Fibroblast of the aortic adventitia (primary cell): ENCODE results near the gene BANF1. TPM values are rescaled to one million over a fixed set of nuclear protein-coding genes. Genes with fewer than 3 reads are reported as not detected.

Source experiments
- DNase-seq: peaks from one replicate; pipeline ENCODE4 v3.0.0-alpha.2; 2010; ENCODE audit warnings: low read depth
- H3K4me3 ChIP-seq: 2 replicates; pipeline ENCODE4 v1.5.1; 2011; ENCODE audit warnings: low read depth, mild to moderate bottlenecking, control low read depth, low read length, moderate library complexity
- total RNA-seq: library from RNA; depleted of rRNA; stranded (reverse); fragments of >200 nt; gene quantifications from 2 replicates; pipeline ENCODE4 v1.2.3, GENCODE V29; 2012; ENCODE audit warnings: low replicate concordance
- TF ChIP-seq, protein P1 (sequence below): IDR thresholded peaks from 2 replicates; pipeline ENCODE4 v1.5.1; 2011; ENCODE audit warnings: mild to moderate bottlenecking, low read length, control low read depth, inconsistent platforms; ENCODE audit not compliant: insufficient read depth

BANF1 gene
- total RNA-seq, 1 donor = 44.1 TPM

DNA sequence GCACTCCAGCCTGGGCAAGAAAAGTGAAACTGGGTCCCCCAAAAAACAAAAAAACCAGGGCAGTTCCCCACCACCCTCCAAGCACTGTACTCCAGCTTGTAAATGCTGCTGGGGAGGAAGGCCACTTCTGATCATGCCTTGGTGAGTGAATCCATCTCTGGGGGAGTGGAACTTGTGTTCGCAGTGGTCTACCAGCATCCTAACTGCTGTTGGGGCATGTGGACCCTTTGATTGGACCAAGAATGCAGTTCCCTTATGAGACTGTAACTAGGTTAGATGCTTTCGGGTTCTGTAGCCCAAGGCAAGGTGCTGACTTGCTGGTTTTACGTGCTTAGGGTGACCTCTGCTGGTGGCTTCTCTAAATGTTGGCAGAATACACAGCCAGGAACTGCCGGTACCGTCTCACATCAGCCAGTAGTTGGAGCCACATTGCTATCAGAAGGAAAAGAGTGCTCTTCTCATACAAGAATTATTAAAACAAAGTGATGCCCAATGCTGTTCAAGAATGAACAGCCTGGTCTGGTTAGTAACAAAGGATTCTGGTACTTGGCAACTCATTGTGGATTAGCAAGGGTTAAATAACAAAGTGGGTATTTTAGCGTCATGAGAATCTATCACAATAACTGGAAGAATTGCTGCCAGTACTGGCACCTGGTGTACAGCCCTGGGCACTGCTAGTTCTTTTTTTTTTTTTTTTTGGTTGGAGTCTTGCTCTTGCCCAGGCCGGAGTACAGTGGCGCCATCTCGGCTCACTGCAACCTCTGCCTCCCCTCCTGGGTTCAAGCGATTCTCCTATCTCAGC is 13.3 kb upstream of the BANF1 start:
- TF ChIP-seq, protein P1, sequence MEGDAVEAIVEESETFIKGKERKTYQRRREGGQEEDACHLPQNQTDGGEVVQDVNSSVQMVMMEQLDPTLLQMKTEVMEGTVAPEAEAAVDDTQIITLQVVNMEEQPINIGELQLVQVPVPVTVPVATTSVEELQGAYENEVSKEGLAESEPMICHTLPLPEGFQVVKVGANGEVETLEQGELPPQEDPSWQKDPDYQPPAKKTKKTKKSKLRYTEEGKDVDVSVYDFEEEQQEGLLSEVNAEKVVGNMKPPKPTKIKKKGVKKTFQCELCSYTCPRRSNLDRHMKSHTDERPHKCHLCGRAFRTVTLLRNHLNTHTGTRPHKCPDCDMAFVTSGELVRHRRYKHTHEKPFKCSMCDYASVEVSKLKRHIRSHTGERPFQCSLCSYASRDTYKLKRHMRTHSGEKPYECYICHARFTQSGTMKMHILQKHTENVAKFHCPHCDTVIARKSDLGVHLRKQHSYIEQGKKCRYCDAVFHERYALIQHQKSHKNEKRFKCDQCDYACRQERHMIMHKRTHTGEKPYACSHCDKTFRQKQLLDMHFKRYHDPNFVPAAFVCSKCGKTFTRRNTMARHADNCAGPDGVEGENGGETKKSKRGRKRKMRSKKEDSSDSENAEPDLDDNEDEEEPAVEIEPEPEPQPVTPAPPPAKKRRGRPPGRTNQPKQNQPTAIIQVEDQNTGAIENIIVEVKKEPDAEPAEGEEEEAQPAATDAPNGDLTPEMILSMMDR = peak; percentile 93
- no peak overlapping the region for H3K4me3 ChIP-seq
- DNase-seq = peak; percentile 98

DNA sequence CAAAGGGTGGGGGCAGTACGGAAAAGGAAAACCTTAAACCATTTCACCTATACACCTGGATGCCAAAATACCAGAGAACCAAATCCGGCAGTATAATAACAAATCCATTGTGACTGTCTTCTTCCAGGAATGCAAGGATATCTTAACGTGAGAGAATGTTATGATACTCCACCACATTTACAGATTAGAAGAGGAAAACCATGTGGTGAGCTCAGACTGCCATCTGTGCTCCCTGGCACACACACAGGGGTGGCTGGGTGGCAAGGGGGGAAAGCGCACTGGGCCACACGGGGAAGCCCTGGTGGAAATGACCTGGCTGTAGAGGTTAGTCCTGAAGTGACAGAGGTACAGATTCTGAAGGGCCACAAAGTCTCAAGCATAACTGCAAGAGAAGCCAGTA is 10.2 kb upstream of the BANF1 start:
- no peak for DNase-seq

DNA sequence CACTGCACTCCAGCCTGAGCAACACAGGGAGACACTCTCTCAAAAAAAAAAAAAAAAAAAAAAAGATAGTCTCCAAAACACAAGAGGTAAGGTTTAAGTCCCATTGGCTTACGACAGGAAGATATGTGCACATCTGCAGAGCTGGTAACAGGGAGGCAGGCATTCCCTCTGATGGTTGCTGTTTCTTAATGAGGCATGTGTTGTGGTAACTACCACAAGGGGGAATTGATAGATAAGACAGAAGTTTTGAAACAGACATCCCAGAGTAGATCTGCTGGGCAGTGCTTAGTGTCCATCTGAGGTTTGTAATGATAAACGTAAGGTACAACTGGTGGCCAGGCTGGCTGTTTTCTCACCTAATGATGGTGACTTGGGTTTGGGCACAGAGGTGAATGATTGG is 5.0 kb upstream of the BANF1 start:
- no peak for DNase-seq

More for the DNA sequence above, 10.2 kb upstream of the BANF1 start:
- TF ChIP-seq, protein P1 = no peak
- H3K4me3 ChIP-seq = no peak overlapping the region

DNA sequence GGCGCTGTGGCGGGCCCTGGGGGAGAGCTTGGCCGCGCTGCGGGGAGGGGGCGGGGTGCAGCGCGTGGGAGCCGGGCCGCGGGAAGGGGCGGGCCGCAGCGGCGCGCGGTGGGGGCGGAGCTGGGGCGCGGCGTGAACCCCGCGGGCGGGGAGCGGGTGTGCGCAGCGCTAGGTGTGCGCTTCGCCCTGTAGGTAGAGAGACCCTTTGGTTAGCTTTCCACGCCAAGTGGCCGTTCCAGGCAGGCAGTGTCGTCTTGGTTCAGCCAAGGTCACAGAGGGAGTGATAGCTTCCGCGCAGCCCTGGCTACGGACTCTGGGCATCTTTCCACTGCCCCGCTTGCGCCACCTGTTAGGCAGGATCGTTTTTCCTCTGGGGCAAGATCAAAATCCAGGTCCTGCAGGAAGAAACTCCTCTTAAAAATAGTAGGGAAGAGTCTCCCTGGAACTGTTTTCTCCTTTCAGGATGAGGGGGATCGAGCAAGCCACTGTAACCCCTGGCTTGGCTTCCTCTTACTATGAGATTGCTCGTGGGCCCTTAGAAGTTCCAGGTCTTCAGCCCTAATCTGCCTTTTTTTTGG is 434 bp downstream of the BANF1 start:
- TF ChIP-seq, protein P1 = no peak
- DNase-seq = peak; percentile 45
- peak overlapping the region; percentile 99 for H3K4me3 ChIP-seq

More for the DNA sequence above, 5.0 kb upstream of the BANF1 start:
- TF ChIP-seq, protein P1 = no peak
- H3K4me3 ChIP-seq = no peak overlapping the region

DNA sequence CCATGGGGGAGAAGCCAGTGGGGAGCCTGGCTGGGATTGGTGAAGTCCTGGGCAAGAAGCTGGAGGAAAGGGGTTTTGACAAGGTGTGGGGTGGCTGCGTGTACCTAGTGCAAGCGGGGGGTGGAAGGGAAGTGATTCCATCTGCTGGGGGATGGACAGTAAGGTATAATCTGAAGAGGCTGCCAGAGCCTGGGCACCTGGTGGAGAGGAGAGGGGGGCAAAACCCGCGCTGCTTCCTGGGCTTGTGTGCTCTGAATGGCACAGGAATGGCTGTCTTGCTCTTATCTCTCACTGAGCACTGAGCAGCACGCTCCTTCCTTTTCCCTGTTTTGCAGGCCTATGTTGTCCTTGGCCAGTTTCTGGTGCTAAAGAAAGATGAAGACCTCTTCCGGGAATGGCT is 988 bp downstream of the BANF1 start:
- TF ChIP-seq, protein P1 = no peak
- peak overlapping the region; percentile 99 for H3K4me3 ChIP-seq
- no peak for DNase-seq

DNA sequence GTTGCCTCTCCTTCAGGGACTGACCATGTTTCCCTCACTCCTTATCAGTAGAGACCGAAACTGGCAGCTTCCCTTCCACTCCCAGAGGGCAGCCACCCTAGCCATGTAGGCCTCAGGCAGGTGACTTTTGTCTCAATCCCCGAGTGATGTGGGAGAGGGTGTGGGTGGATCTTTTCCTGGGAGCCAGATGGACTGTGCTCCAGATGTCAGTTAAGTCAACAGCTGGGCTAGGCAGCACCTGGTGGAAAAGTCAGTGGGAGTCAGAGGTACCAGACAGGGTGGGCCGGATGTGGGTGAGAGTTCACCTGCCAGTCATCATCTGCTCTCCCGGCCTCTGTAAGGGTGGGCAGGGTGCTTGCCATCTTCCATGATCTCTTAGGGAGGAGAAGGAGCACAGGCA is 1.9 kb downstream of the BANF1 start:
- TF ChIP-seq, protein P1 = no peak
- H3K4me3 ChIP-seq = no peak overlapping the region
- no peak for DNase-seq
